GM21423 (cell line): Measurements from ENCODE around the gene ZNF438.

ENCODE experiments used
- ATAC-seq: cut with Tn5 transposase; IDR thresholded peaks from one replicate; pipeline ENCODE4 v1.9.1; 2021; ENCODE audit warnings: mild to moderate bottlenecking, moderate library complexity; ENCODE audit not compliant: unreplicated experiment

ZNF438 gene

GRCh38 chr10:30830315-30831230, 201.1 kb downstream of the ZNF438 start:
- no peak for ATAC-seq

DNA sequence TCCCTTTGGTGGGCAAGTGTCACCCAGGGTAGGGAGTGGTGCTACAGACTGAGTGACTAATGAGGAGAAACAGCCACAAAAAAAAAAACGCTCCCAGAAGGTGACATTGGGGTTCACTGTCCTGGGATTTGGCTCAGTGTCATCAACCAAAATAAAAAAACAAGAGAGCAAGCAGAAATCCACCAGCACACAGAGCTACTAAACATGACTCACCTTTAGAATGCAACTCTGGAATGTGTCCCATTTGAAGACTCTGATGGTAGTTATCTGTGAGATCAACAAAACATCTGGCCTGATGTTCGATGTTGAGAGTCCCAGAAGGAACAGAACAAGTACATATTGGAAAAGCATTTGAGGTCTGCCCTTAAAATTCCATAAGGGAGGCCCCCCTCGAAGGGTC, 201.8 kb downstream of the ZNF438 start:
- no peak for ATAC-seq

- ATAC-seq = no peak
Measured at GRCh38 chr10:30828680-30829079, 203.0 kb downstream of the ZNF438 start.

- no peak for ATAC-seq
Measured at GRCh38 chr10:30828164-30828563, 203.5 kb downstream of the ZNF438 start.

- ATAC-seq = no peak
Measured at GRCh38 chr10:30827531-30828120, 204.0 kb downstream of the ZNF438 start.

DNA sequence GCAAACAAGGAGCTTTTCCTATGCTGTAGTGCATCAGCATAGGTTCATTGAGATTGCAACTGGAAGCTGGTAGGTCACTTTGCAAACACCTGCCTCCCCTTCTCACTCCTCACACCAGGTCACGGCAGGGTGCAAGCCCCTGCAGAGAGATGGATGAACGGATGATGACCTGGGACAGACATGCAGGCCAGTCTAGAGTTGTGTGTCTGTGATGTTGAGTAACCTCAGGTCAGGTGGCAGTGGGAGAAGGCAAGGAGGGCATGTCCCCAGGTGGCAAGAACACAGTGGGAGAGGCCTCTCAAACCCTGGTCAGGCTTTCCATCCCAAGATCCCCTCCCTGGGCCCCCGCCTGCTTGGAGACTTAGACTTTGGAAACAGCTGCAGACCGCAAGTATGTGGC, 205.0 kb downstream of the ZNF438 start:
- no peak for ATAC-seq

- ATAC-seq = no peak
Measured at GRCh38 chr10:30825495-30825894, 206.2 kb downstream of the ZNF438 start.

DNA sequence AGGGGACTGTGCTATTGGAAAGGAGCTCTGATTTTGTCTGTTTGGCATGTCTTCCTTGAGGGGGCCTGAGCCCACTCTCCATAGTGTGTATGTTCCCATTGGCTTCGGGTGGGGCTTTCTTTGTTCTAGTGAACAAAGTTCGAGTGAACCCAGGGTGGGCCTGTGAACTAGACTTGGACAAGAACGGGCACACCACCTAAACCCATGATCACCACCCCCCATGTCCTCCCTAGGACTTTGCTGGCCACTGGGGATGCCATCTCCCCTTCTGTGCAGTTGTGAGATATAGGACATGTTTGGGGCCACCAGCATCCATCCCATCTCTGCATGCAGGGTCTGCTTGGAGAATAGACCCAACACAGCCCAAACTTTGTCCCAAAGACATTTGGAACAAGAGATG, 206.6 kb downstream of the ZNF438 start:
- no peak for ATAC-seq

- ATAC-seq = no peak
Measured at GRCh38 chr10:30823651-30824050, 208.0 kb downstream of the ZNF438 start.

- ATAC-seq = no peak
Measured at GRCh38 chr10:30822693-30823465, 208.8 kb downstream of the ZNF438 start.

- ATAC-seq = no peak
Measured at GRCh38 chr10:30821994-30822692, 209.5 kb downstream of the ZNF438 start.

DNA sequence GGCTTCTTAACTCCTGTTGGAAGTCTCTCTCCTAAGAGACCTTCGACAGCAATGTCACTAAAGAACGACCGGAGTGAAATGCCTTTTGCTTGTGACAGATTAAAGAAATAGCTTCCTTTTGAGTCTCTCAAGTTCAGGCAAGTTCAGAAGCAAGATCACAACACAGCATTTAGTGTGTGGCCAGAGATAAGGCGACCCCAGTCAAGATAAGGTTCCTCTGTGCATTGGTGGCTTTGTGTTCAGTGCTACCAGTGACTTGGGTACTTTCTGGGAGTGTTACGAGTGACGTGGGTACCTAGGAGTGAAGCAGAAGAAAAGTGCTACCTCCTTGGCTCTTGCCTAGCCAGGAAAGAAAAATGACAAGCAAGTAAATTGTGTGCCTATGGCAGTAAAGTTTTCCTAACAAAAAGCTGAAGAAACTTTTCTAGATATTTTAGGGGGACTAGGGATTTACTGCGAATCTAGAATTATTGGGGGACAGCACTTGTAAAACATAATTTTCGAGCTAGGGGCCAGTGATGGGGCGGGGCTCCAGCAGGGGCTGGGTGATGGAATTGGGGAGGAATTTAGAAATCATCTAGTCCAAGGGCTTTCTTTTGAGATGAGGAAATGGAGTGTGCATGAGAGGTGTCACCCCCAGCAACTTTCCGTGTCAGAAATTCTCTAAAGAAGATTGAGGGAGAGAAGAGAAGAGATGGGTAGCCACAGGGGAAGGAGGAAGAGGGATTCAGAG, 210.2 kb downstream of the ZNF438 start:
- ATAC-seq = no peak

GRCh38 chr10:30820261-30820991, 211.2 kb downstream of the ZNF438 start:
- ATAC-seq = no peak

- no peak for ATAC-seq
Measured at GRCh38 chr10:30819341-30820181, 212.1 kb downstream of the ZNF438 start.

DNA sequence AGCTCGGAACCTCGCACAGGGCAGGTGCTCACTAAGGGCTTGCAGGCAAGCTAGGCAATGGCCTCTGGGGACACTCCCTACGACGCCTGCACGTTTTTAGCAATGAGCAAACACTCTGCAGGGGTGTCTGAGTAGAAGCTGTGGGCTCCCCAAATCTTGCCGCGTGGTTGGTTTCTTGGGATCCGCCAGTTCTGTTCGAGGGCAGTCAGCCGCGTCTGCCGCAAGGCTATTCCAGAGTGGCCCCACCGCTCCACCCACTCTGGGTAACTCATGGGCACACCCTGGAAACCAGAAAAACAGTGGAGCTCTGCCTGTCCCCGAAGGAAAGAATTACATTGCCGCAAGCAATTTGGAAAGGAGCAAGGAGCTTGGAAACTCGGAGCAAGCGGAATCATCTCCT, 212.8 kb downstream of the ZNF438 start:
- no peak for ATAC-seq

DNA sequence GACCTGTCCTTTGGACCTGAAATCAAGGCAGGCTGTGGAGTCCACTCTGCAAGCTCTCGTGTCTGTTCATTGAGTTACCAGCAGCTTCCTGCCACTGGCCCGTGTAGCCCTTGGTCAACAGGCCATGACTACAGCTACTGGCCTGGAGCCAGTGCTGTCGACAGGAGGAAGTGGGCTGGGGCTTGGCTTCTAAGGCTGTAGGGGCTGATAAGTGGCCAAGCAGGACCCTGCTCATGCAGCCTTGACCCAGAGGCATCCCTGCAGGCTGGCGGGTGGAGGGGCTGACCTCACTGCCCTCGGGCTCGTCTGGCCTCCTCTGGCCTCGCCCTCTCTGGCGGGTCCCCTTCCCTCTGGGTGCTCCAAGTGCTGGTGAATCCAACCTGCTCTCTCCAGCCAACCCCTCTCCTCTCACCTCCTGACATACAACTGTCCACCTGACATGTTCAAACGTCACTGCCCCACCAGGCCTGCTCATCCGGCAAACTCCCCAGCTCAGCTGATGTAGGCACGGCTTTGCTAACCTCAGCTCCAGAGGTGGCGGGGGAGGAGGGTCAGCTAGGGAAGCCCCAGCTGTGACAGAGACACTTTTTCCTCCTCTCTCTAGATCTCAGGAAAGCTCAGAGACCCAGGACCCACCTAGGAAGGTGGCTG, 213.5 kb downstream of the ZNF438 start:
- no peak for ATAC-seq

GRCh38 chr10:30817541-30817940, 214.1 kb downstream of the ZNF438 start:
- no peak for ATAC-seq

GRCh38 chr10:30816820-30817171, 214.9 kb downstream of the ZNF438 start:
- no peak for ATAC-seq
